ENCODE results near the gene MAT2A. TPM values are rescaled to one million over a fixed set of nuclear protein-coding genes. Genes with fewer than 3 reads are reported as not detected.
"Not testable (repeated sequence)": the region's sequence is repeated elsewhere in the genome, so short reads cannot be mapped to it uniquely, and the experiment has no call there.

Gene MAT2A
- total and polyA plus RNA-seq, 12 donors = 81.7 to 460 (median 122) TPM

GRCh38 chr2:85553184-85553583, 14.2 kb downstream of the MAT2A start:
- H3K4me1 ChIP-seq = peaks cover 0 to 26% (median 0%) of the 10 kb centered on the region in 9 donors
- intact Hi-C loops (cut with DNase I) = loop anchor here in 2 of 10 donors (2.0 kb wide), 1 partner anchor 132 kb away; no protein-coding TSS in a partner anchor
- WGBS, 2 donors = 83 to 86% methylated on average over 6 of the region's 6 CpGs
- H3K27me3 ChIP-seq = no peaks in the 10 kb centered on the region
- no peak overlapping the region for H3K27ac ChIP-seq
- no peak for ATAC-seq
- H3K4me3 ChIP-seq = no peak overlapping the region
- no peak for TF ChIP-seq CTCF (IDR thresholded peaks at IDR 0.05)
- no peaks in the 10 kb centered on the region for H3K9me3 ChIP-seq
- H3K36me3 ChIP-seq = peaks cover 0 to 99% (median 44%) of the 10 kb centered on the region in 9 donors
- DNase-seq = no peak

DNA sequence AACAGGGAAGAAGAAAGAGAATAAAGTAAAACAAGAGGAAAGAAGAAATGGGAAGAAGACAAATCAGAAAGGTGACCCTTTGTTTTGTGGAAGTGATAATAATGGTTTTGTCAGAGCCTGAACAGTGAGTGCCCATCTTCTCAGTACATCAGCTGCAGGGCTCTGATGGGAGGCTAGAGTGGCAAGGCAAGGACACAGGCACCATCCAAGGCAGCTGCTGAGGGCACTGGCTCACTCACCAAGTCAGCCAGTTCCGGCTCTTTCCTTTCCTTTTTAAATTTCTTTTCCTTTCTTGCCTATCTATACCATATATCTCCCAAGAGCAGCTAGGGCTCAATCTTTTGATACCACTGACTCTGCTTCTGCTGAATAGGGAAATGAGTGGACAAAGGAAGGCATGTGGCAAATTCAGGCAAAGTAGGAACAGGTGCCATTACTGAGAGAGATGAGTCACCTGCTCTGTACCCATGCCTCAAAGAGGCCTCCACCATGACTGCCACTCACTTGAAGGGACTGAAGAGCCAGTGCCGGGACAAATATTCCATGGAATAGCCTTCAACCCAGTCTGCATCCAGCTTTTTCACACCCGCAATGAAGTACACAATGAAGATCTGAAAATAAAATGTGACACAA, 16.1 kb downstream of the MAT2A start:
- ATAC-seq (no peak), DNase-seq (no peak)
- Histone ChIP-seq H3K27me3 (no peaks in the 10 kb centered on the region), H3K27ac (no peak overlapping the region), H3K4me3 (no peak overlapping the region), H3K4me1 (peaks cover 0 to 30% (median 10%) of the 10 kb centered on the region in 9 donors), H3K9me3 (no peaks in the 10 kb centered on the region), H3K36me3 (peaks cover 0 to 93% (median 41%) of the 10 kb centered on the region in 9 donors)
- no peak for TF ChIP-seq CTCF (IDR thresholded peaks at IDR 0.05)
- WGBS, 2 donors = 90 to 95% methylated on average over 3 of the region's 3 CpGs
- intact Hi-C loops (cut with DNase I) = no loop called here

- intact Hi-C loops (cut with DNase I) = no loop called here
- Histone ChIP-seq H3K27me3 (no peaks in the 10 kb centered on the region), H3K9me3 (no peaks in the 10 kb centered on the region), H3K36me3 (peaks cover 0 to 73% (median 32%) of the 10 kb centered on the region in 9 donors), H3K27ac (no peak overlapping the region), H3K4me1 (peaks cover 0 to 32% (median 22%) of the 10 kb centered on the region in 9 donors), H3K4me3 (no peak overlapping the region)
- TF ChIP-seq CTCF (IDR thresholded peaks at IDR 0.05) = no peak
- 94 to 96% methylated on average over 5 of the region's 5 CpGs for WGBS, 2 donors
- ATAC-seq (no peak), DNase-seq (no peak)
Measured at GRCh38 chr2:85557130-85557529, 18.2 kb downstream of the MAT2A start.

- peaks cover 0 to 62% (median 27%) of the 10 kb centered on the region in 9 donors for H3K36me3 ChIP-seq
- H3K4me3 ChIP-seq = no peak overlapping the region
- intact Hi-C loops (cut with DNase I) = no loop called here
- no peak for ATAC-seq
- no peak for DNase-seq
- H3K27ac ChIP-seq = no peak overlapping the region
- no peak for TF ChIP-seq CTCF (IDR thresholded peaks at IDR 0.05)
- no peaks in the 10 kb centered on the region for H3K27me3 ChIP-seq
- H3K9me3 ChIP-seq = no peaks in the 10 kb centered on the region
- 98 to 100% methylated on average over 1 of the region's 1 CpG for WGBS, 2 donors
- peaks cover 0 to 32% (median 24%) of the 10 kb centered on the region in 9 donors for H3K4me1 ChIP-seq
Measured at GRCh38 chr2:85558160-85558559, 19.2 kb downstream of the MAT2A start.

GRCh38 chr2:85560403-85560726, 21.4 kb downstream of the MAT2A start:
- DNase-seq, ATAC-seq, H3K9me3 ChIP-seq, H3K27me3 ChIP-seq: not testable (repeated sequence)
- H3K4me1 ChIP-seq = peaks cover 0 to 36% (median 27%) of the 10 kb centered on the region in 9 donors
- intact Hi-C loops (cut with DNase I) = loop anchor here in 8 of 10 donors (2.0 to 10.0 kb wide), 6 partner anchors 37 to 56 kb away; partner anchors contain the start of genes TMEM150A (in 5 of the 8), C2orf68 (in 2 of the 8), RNF181 (in 2 of the 8) and USP39 (in 2 of the 8)
- peak overlapping the region in 9 of 10 donors; percentile 79 to 91 (median 86) for H3K4me3 ChIP-seq
- H3K36me3 ChIP-seq = peaks cover 0 to 40% (median 6%) of the 10 kb centered on the region in 9 donors
- peak overlapping the region in 4 of 10 donors; percentile 89 to 97 (median 94) for H3K27ac ChIP-seq
- WGBS, 2 donors = 85 to 86% methylated on average over 12 of the region's 12 CpGs
